GM23338 (cell line): ENCODE measurements around the gene RCOR1.
"Not testable (repeated sequence)": the region's sequence is repeated elsewhere in the genome, so short reads cannot be mapped to it uniquely, and the experiment has no call there.

Source experiments
- CTCF ChIP-seq, 2 experiments: fragments of 200-600 bp in 1 of 2; sonication (generic) in 1 of 2; conservative IDR thresholded peaks; 2 replicates each; pipeline versions ENCODE4 v1.5.1 to v1.6.1; 2016 to 2017; ENCODE audit warnings: antibody characterized with exemption in 2 of 2, low read depth in 2 of 2, mild to moderate bottlenecking in 2 of 2, moderate library complexity in 1 of 2
- EZH2phosphoT487 ChIP-seq: fragments of 200-600 bp; sonication (generic); IDR thresholded peaks from one replicate; pipeline ENCODE4 v1.8.1; 2018; ENCODE audit warnings: antibody characterized with exemption; ENCODE audit not compliant: unreplicated experiment
- POLR2AphosphoS5 ChIP-seq: IDR thresholded peaks from 2 replicates; pipeline ENCODE4 v1.6.1; 2016; ENCODE audit warnings: antibody characterized with exemption, low read depth
- ZNF114 ChIP-seq: fragments of 250-450 bp; sonication (Bioruptor Pico); IDR thresholded peaks from 2 replicates; pipeline ENCODE4 v1.5.0; 2020; ENCODE audit warnings: mild to moderate bottlenecking, moderate library complexity

- TF ChIP-seq POLR2AphosphoS5; CTCF (conservative IDR thresholded peaks at IDR 0.05; ENCODE audit: low read depth in 2 of 2); ZNF114 (CRISPR knock-in tag); EZH2phosphoT487: not testable (repeated sequence)
Measured at GRCh38 chr14:102639611-102640010, 47.2 kb downstream of the RCOR1 start.
